ENCODE results near the gene ZW10.

DNA sequence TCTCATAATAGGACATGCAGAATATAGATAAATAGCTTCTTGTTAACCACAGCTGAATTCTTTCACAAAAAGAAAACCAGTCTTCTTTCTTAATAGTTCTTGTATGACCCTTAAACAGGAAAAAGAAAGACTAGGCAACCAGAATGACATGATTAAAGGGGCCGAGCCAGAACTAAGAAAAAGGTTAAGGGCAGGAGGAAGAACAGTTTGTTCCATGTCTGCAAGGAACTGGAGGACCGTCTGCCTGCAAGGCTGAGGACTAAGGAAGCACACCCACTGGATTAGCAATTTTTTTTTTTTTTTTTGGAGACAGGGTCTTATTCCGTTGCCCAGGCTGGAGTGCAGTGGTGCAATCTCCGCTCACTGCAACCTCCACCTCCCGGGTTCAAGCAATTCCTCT is 41.4 kb downstream of the ZW10 start:
- TF ChIP-seq POLR2AphosphoS5 (IDR thresholded peaks at IDR 0.05; ENCODE audit: borderline replicate concordance, low read depth, low read length) (no peak), EZH2 (IDR thresholded peaks at IDR 0.05) (no peak), FOXP2 (optimal IDR thresholded peaks at IDR 0.05; ENCODE audit: control extremely low read depth, extremely low read length, insufficient read depth) (no peak)

Measured in SK-N-MC (cell line).